Heart left ventricle (tissue), 13 donors: ENCODE results near the gene DCX.

Experiments
- POLR2A ChIP-seq, 2 donors: fragments of 450-650 bp; IDR thresholded peaks; one replicate each; pipeline ENCODE4 v1.6.1; 2017; ENCODE audit warnings: antibody characterized with exemption in 2 of 2, mild to moderate bottlenecking in 2 of 2, moderate library complexity in 2 of 2
- TF ChIP-seq, protein P1 (sequence below), 12 donors: fragments of 200-600 bp; sonication (generic) in 4 of 12; IDR thresholded peaks; one replicate each; pipeline versions ENCODE4 v1.5.0 to v1.8.0; 2018 to 2022; ENCODE audit warnings: antibody characterized with exemption in 12 of 12, mild to moderate bottlenecking in 5 of 12
- donor health status: ischemic (EF 13 %, LVEDD 7.1; RV severe dilation, severe dysfunction).
- donor health status: DM: no; HTN: yes; CAD: no.
- donor health status: DM: no; HTN: no; CAD: no.
- donor health status: ischemic (EF 25% LVEDD 6.9; RV normal size, moderate dysfunction).
- donor health status: ischemic (EF 25% LVEDD 5.7; RV mildly dilated, moderate dysfunction).
- donor health status: ischemic (EF 35%, LVEDD 5.7; RV mildly dilated, moderate dysfunction).
- donor health status: nonischemic (EF 11% LVEDD 7.7; RV severe dilation, severe dysfunction).
- donor health status: DM: yes; HTN: yes; CAD: no.
- donor health status: PGD.
- donor health status: ischemic (EF 29% LVEDD 5.4; RV normal size, mild dysfunction).
- donor health status: nonischemic (EF 23%, LVEDD 6.1; RV moderate dilation, normal function).

DNA sequence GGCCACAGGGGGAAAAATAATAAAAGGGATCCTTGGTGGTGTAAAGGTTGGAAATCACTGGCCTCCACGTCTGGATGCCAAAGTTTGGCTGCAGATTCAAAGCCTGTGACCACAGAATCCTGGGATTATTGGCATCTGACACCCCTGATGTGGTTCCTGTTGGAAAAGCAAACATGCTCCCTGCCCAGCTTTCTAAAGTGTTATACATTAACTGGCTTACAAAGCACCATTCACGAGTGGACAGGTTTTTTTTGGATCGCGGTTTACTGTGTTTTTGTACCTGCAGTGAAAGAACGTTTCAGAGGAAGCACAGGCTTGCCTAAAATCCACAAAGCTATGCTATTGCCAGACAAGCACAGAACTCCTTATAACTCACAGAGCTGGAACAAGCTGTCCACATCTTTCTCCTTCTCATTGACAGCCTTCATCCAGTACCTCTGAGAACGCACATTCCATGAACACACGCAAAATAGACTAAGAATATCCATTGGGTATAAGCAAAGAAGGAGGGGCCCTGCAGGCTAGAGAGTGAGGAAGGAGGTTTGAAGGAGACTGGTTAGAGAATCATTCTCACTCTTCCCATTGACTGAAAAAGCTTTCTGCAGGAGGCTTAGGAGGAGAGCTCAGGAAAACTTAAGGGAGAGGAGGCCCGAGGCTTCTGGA, 127.2 kb downstream of the DCX start:
- no peak for TF ChIP-seq POLR2A (IDR thresholded peaks at IDR 0.05)
- TF ChIP-seq, protein P1, sequence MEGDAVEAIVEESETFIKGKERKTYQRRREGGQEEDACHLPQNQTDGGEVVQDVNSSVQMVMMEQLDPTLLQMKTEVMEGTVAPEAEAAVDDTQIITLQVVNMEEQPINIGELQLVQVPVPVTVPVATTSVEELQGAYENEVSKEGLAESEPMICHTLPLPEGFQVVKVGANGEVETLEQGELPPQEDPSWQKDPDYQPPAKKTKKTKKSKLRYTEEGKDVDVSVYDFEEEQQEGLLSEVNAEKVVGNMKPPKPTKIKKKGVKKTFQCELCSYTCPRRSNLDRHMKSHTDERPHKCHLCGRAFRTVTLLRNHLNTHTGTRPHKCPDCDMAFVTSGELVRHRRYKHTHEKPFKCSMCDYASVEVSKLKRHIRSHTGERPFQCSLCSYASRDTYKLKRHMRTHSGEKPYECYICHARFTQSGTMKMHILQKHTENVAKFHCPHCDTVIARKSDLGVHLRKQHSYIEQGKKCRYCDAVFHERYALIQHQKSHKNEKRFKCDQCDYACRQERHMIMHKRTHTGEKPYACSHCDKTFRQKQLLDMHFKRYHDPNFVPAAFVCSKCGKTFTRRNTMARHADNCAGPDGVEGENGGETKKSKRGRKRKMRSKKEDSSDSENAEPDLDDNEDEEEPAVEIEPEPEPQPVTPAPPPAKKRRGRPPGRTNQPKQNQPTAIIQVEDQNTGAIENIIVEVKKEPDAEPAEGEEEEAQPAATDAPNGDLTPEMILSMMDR (IDR thresholded peaks at IDR 0.05) = no peak
